HEK293T (cell line): Measurements from ENCODE around the gene ARMC2.
"Not testable (repeated sequence)": the region's sequence is repeated elsewhere in the genome, so short reads cannot be mapped to it uniquely, and the experiment has no call there.

Experiments
- CTCF ChIA-PET: fragments of 350-600 bp; formaldehyde crosslinking; extraction: SDS; loops from one replicate; lab custom pipeline; 2021; ENCODE audit warnings: antibody characterized with exemption, inconsistent platforms; lab: Yijun Ruan, JAX
- POLR2A ChIA-PET: fragments of 350-600 bp; formaldehyde crosslinking; extraction: SDS; loops from one replicate; lab custom pipeline; 2020; ENCODE audit warnings: antibody characterized with exemption, inconsistent platforms; lab: Yijun Ruan, JAX
- DNase-seq: peaks from one replicate; pipeline ENCODE4 v3.0.0; 2012; ENCODE audit warnings: mixed read lengths; ENCODE audit errors: extremely low spot score
- ARNT ChIP-seq: fragments of 450-650 bp; IDR thresholded peaks from 2 replicates; pipeline ENCODE4 v1.6.1; 2017; ENCODE audit warnings: mild to moderate bottlenecking
- BHLHE40 ChIP-seq: fragments of 450-650 bp; IDR thresholded peaks from 2 replicates; pipeline ENCODE4 v1.6.1; 2016; ENCODE audit warnings: mild to moderate bottlenecking, moderate library complexity, borderline replicate concordance
- CTBP1 ChIP-seq: fragments of 450-650 bp; IDR thresholded peaks from 2 replicates; pipeline ENCODE4 v1.6.1; 2016; ENCODE audit warnings: borderline replicate concordance
- ELF4 ChIP-seq: fragments of 450-650 bp; IDR thresholded peaks from 2 replicates; pipeline ENCODE4 v1.6.1; 2017; ENCODE audit warnings: antibody characterized with exemption
- FOXA1 ChIP-seq: fragments of 450-650 bp; IDR thresholded peaks from 2 replicates; pipeline ENCODE4 v1.6.1; 2016; ENCODE audit warnings: mild to moderate bottlenecking
- FOXK2 ChIP-seq: fragments of 450-650 bp; IDR thresholded peaks from 2 replicates; pipeline ENCODE4 v1.6.1; 2016; ENCODE audit warnings: mild to moderate bottlenecking
- FOXM1 ChIP-seq: fragments of 450-650 bp; IDR thresholded peaks from 2 replicates; pipeline ENCODE4 v1.6.1; 2017; ENCODE audit warnings: mild to moderate bottlenecking, borderline replicate concordance
- HDGF ChIP-seq: fragments of 450-650 bp; IDR thresholded peaks from 2 replicates; pipeline ENCODE4 v1.6.1; 2017; ENCODE audit warnings: antibody characterized with exemption, borderline replicate concordance
- L3MBTL2 ChIP-seq: fragments of 450-650 bp; conservative IDR thresholded peaks from 2 replicates; pipeline ENCODE4 v1.6.1; 2016; ENCODE audit warnings: mild to moderate bottlenecking
- LEF1 ChIP-seq: fragments of 450-650 bp; IDR thresholded peaks from 2 replicates; pipeline ENCODE4 v1.6.1; 2017; ENCODE audit warnings: mild to moderate bottlenecking, borderline replicate concordance
- NFRKB ChIP-seq: fragments of 450-650 bp; IDR thresholded peaks from 2 replicates; pipeline ENCODE4 v1.6.1; 2016; ENCODE audit warnings: mild to moderate bottlenecking, moderate library complexity
- PKNOX1 ChIP-seq: fragments of 450-650 bp; IDR thresholded peaks from 2 replicates; pipeline ENCODE4 v1.6.1; 2016
- SP1 ChIP-seq: fragments of 450-650 bp; IDR thresholded peaks from 2 replicates; pipeline ENCODE4 v1.6.1; 2017
- SUZ12 ChIP-seq: fragments of 450-650 bp; IDR thresholded peaks from 2 replicates; pipeline ENCODE4 v1.6.1; 2016; ENCODE audit warnings: mild to moderate bottlenecking
- TARDBP ChIP-seq: fragments of 450-650 bp; IDR thresholded peaks from 2 replicates; pipeline ENCODE4 v1.6.1; 2016
- ZNF384 ChIP-seq: fragments of 450-650 bp; IDR thresholded peaks from 2 replicates; pipeline ENCODE4 v1.6.1; 2016

The ARMC2 gene

DNA sequence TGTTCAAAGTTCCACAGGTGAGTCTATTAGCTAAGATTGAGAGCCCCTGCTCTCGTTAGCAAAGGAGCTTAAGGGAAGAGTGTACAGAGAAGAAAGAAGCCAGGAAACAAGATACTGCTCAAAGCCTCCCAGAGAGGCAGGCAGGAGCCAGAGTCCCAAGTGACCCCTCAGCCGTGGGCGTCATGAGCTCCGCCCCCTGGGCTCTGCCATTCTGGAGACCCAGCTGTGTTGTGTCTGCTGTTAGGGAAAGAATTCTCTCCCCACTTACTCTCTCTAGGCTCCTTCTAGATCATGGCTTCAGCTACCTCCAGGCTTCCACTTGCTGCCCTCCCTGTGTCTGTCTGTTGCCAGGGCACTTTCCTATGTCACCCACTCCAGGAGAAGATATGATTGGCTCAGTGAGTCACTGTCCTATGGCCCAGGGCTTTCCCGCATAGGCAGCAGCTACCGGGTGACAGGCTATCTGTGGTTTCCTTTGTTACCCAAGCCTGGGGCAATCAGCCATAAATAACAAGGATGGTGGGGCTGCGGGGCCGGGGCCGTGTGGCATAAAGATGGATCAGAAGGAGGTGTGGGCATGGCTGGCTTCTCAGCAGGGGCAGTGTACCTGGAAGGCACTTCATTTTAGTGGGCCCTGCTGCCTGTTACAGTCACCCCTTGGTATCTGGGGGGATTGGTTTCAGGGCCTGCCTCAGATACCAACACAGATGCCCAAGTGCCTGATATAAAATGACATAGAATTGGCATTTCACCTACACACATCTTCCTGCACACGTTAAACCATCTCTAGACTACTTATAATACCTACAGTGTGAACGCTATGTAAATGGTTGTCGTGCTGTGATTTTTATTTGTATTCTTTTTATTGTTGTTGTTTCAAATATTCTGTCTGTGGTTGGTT lies 118.9 kb downstream of the ARMC2 start:
- ChIA-PET POLR2A (interaction anchor here (0.7 kb wide), 1 partner anchor 19 kb away, joined by 3 read pairs; no protein-coding TSS in a partner anchor), CTCF (interaction anchor here (0.6 to 0.7 kb wide), 2 partner anchors 47 to 74 kb away, joined by 3 read pairs; no protein-coding TSS in a partner anchor)
- TF ChIP-seq FOXA1, result no peak
- no peak for TF ChIP-seq PKNOX1
- TF ChIP-seq BHLHE40, result no peak
- no peak for TF ChIP-seq SP1
- TF ChIP-seq HDGF, result no peak
- no peak for TF ChIP-seq ARNT
- no peak for TF ChIP-seq FOXK2
- TF ChIP-seq ELF4, result no peak
- no peak for TF ChIP-seq CTBP1
- TF ChIP-seq ZNF384, result no peak
- no peak for TF ChIP-seq SUZ12
- DNase-seq, result no peak

DNA sequence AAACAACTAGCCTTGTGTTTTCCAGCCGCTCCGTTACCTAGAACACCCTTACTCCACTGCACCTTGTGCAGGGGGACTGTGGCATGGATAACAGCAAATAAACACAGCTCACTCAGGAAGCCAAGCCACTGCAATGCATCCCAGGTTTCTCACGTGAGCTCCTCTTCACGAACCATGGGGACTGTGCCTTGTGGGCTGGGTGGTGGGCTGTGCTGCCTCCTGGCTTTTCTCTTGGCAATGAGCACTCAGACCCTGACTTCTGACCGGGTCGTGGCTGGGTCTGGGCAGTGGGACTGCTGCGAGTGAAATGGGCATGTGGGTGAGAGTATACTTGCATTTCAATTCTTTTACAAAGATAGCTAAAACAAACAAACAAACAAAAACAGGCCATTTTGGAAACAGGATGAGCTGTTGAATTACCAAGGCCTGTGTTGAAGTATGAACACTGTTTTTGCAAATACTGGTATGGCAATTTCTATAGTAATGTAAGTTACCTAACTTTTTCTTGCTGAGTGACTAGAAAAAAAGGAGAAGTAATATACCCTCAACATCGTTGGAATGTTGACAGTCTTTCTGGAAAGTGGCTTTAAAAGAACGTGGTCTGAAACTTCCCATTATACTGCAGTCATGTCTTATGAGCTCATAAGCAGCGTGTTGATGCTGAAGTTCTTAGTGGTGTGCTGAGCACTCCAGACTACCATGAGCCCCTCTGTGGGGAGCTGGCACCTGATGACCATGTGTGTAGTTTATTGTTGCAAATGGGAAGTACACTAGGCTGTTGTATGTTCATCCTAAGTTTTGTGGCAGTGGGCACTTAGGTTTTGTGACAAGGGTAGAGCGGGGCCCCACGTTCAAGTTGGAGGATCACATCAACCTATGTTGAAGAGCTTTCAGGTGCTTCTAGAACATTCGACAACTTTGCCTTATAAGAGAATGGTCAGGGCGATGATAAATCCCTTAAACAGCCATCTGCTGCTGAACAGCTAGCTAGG lies 120.4 kb downstream of the ARMC2 start:
- ChIA-PET CTCF (interaction anchor here (0.6 to 1.1 kb wide), 5 partner anchors 21 to 415 kb away, joined by 3 to 10 read pairs (median 3); no protein-coding TSS in a partner anchor), POLR2A (interaction anchor here (0.6 to 1.5 kb wide), 2 partner anchors 14 to 674 kb away, joined by 3 to 4 read pairs; partner anchors contain the start of gene AFG1L)
- TF ChIP-seq PKNOX1, result no peak
- no peak for TF ChIP-seq NFRKB
- TF ChIP-seq BHLHE40, result no peak
- no peak for TF ChIP-seq SUZ12
- no peak for TF ChIP-seq L3MBTL2
- no peak for TF ChIP-seq ARNT
- no peak for TF ChIP-seq TARDBP
- no peak for TF ChIP-seq ELF4
- no peak for TF ChIP-seq FOXK2
- TF ChIP-seq SP1, result no peak
- TF ChIP-seq CTBP1, result no peak
- TF ChIP-seq FOXA1, result no peak
- TF ChIP-seq LEF1, result no peak
- no peak for TF ChIP-seq FOXM1
- TF ChIP-seq HDGF, result no peak
- TF ChIP-seq ZNF384, result no peak
- DNase-seq, result no peak

- TF ChIP-seq SUZ12, result no peak
- no peak for TF ChIP-seq L3MBTL2
- no peak for TF ChIP-seq NFRKB
- no peak for TF ChIP-seq FOXM1
- no peak for TF ChIP-seq SP1
- no peak for TF ChIP-seq CTBP1
- no peak for TF ChIP-seq FOXK2
- TF ChIP-seq LEF1, result no peak
- TF ChIP-seq ARNT, result no peak
- no peak for TF ChIP-seq FOXA1
- TF ChIP-seq HDGF, result no peak
- TF ChIP-seq ELF4, result no peak
- no peak for TF ChIP-seq ZNF384
- ChIA-PET CTCF (interaction anchor here (0.8 kb wide), 1 partner anchor 104 kb away, joined by 3 read pairs; no protein-coding TSS in a partner anchor), POLR2A (interaction anchor here (1.5 kb wide), 1 partner anchor 15 kb away, joined by 4 read pairs; no protein-coding TSS in a partner anchor)
- DNase-seq, result no peak
Measured at GRCh38 chr6:108969776-108970175, 121.6 kb downstream of the ARMC2 start.

- TF ChIP-seq BHLHE40, result no peak
- TF ChIP-seq SUZ12, result no peak
- no peak for TF ChIP-seq ARNT
- no peak for TF ChIP-seq FOXM1
- no peak for TF ChIP-seq FOXA1
- TF ChIP-seq ELF4, result no peak
- TF ChIP-seq LEF1, result no peak
- TF ChIP-seq TARDBP, result no peak
- no peak for TF ChIP-seq CTBP1
- no peak for TF ChIP-seq HDGF
- no peak for TF ChIP-seq FOXK2
- TF ChIP-seq ZNF384, result no peak
- ChIA-PET POLR2A (no interaction called here), CTCF (interaction anchor here (0.6 kb wide), 1 partner anchor 53 kb away, joined by 3 read pairs; no protein-coding TSS in a partner anchor)
- DNase-seq, result no peak
Measured at GRCh38 chr6:108974201-108974600, 126.0 kb downstream of the ARMC2 start.

GRCh38 chr6:108978638-108979037 lies 130.4 kb downstream of the ARMC2 start:
- POLR2A ChIA-PET, DNase-seq, CTCF ChIA-PET: not testable (repeated sequence)
